ENCODE results near the gene NDUFA3.

GRCh38 chr19:54129617-54129996 lies 27.0 kb downstream of the NDUFA3 start:
- no peak for TF ChIP-seq POLR2AphosphoS5 (IDR thresholded peaks at IDR 0.05)
- no peak for TF ChIP-seq POLR2A (IDR thresholded peaks at IDR 0.05)
- TF ChIP-seq CTCF (IDR thresholded peaks at IDR 0.05): no peak
- TF ChIP-seq EP300 (IDR thresholded peaks at IDR 0.05): no peak

All from upper lobe of left lung (tissue), 4 donors.